Psoas muscle (tissue), 8 donors: Measurements from ENCODE around the gene PRAMEF33. TPM values are rescaled to one million over a fixed set of nuclear protein-coding genes. Genes with fewer than 3 reads are reported as not detected.
A peak's percentile ranks its signal among the peaks of the same experiment; 100 is the strongest.
"Not testable (repeated sequence)": the region's sequence is repeated elsewhere in the genome, so short reads cannot be mapped to it uniquely, and the experiment has no call there.

Experiments used
- ATAC-seq, 4 donors: fragments of 200-7000 bp; cut with Tn5 transposase; one replicate each; pipeline ENCODE4 v1.9.1; 2020; ENCODE audit warnings: moderate library complexity in 3 of 4, mild to moderate bottlenecking in 2 of 4
- DNase-seq, 2 donors: peaks; one replicate each; pipeline ENCODE4 v3.0.0-alpha.2; 2020
- H3K27ac ChIP-seq: fragments of 200-600 bp; one replicate; pipeline ENCODE4 v1.8.0; 2022
- H3K27me3 ChIP-seq, 3 donors: fragments of 200-600 bp in 1 of 3; one replicate each; pipeline versions ENCODE4 v1.6.1 to v1.8.0; 2013 to 2022; ENCODE audit warnings: low read length in 2 of 3, mild to moderate bottlenecking in 2 of 3, moderate library complexity in 1 of 3; ENCODE audit not compliant: insufficient read depth in 3 of 3
- H3K36me3 ChIP-seq, 2 donors: fragments of 200-600 bp in 1 of 2; one replicate each; pipeline versions ENCODE4 v1.6.1 to v1.8.0; 2013 to 2022; ENCODE audit warnings: low read depth in 1 of 2, mild to moderate bottlenecking in 1 of 2, moderate library complexity in 1 of 2; ENCODE audit not compliant: insufficient read depth in 1 of 2
- H3K4me1 ChIP-seq: fragments of 200-600 bp; one replicate; pipeline ENCODE4 v1.8.0; 2022
- H3K4me3 ChIP-seq: fragments of 200-600 bp; one replicate; pipeline ENCODE4 v1.8.0; 2022; ENCODE audit warnings: mild to moderate bottlenecking
- H3K9me3 ChIP-seq: fragments of 200-600 bp; one replicate; pipeline ENCODE4 v1.8.0; 2022
- WGBS, 3 donors: extraction: QIAGEN DNeasy Blood & Tissue Kit; methylation state at CpG; one replicate each; pipeline versions ENCODE4 v1.1.6 to v1.1.7; 2013; 5-methylcytosine and 5-hydroxymethylcytosine counted together
- intact Hi-C, 2 donors: fragments of 100-400 bp; cut with DNase I; formaldehyde crosslinking; loops; one replicate each; pipeline versions ENCODE4 v1.11.0 to v1.14.2; 2022
- polyA plus RNA-seq, 3 donors: library from polyadenylated mRNA; stranded (reverse); fragments of 200-250 nt; gene quantifications; one replicate each; pipeline ENCODE4 v1.2.3, GENCODE V29; 2013
- total RNA-seq, 4 donors: library from RNA; stranded (reverse); fragmentation: NEBNext Ultra II Directional in 2 of 4; extraction: Animal tissue kit (Norgen Biotek cat#: 25700) in 2 of 4; gene quantifications; one replicate each; pipeline versions ENCODE4 v1.2.1 to v1.2.4, GENCODE V29; 2021 to 2023
- TF ChIP-seq, protein P1 (sequence below): fragments of 200-600 bp; IDR thresholded peaks from one replicate; pipeline ENCODE4 v1.8.0; 2022; ENCODE audit warnings: antibody characterized with exemption
- donor health status: healthy with polysubstance abuse.
- donor health status: DM: no; HTN: no; CAD: no; lungs with moderate emphysema.
- donor health status: Bipolar disorder and iron deficiency.
- donor health status: healthy.
- donor health status: DM: yes; HTN: yes; CAD: no.
- donor health status: DM: no; HTN: no; CAD: no.
- donor health status: DM: no; HTN: no; CAD: no.
- donor health status: DM: yes; HTN: yes; CAD: no.

The PRAMEF33 gene
- total and polyA plus RNA-seq, 7 donors, result not detected

- intact Hi-C loops, DNase-seq, H3K27me3 ChIP-seq, H3K4me1 ChIP-seq, H3K36me3 ChIP-seq, H3K9me3 ChIP-seq, ATAC-seq, H3K4me3 ChIP-seq, H3K27ac ChIP-seq: not testable (repeated sequence)
- WGBS, 3 donors, result 75 to 84% (median 82%) methylated on average over 8 of the region's 8 CpGs
Observed at GRCh38 chr1:13342496-13342895, 39.2 kb downstream of the PRAMEF33 start.

DNA sequence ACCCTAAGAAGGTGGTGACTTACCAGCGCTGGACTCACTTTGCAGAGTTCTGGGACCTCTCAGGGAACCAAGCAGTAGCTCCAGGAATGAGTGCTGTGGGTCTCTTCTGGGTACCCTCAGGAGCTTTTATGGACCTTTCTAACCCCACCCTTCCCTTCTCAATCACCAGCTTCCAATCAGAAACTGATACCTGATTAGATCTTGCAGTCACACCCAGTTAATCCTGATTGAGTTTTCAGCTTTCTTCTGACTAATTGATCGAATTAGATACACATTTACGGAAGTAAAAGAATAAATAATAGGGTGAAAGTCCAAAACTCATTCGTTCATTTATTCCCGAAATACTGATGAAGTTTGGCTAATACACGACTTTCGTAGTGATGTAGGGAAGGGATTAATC is 43.7 kb downstream of the PRAMEF33 start, which contains the start of gene PRAMEF14:
Gene PRAMEF14, minus strand, starts transcription at position 101 of the 400 bp plus-strand sequence. CDS start 1,820 bp downstream, outside the sequence.
- H3K36me3 ChIP-seq, H3K27me3 ChIP-seq, intact Hi-C loops, H3K27ac ChIP-seq, H3K4me3 ChIP-seq, ATAC-seq, H3K4me1 ChIP-seq, H3K9me3 ChIP-seq, DNase-seq: not testable (repeated sequence)
- WGBS, 3 donors, result 59 to 69% (median 68%) methylated on average over 7 of the region's 7 CpGs

GRCh38 chr1:13353476-13353875 is 50.1 kb downstream of the PRAMEF33 start:
- H3K4me1 ChIP-seq, H3K9me3 ChIP-seq, H3K36me3 ChIP-seq, H3K4me3 ChIP-seq, ATAC-seq, H3K27ac ChIP-seq, DNase-seq, intact Hi-C loops, H3K27me3 ChIP-seq: not testable (repeated sequence)
- WGBS, 3 donors, result 88 to 95% (median 91%) methylated on average over 6 to 8 of the region's 8 CpGs

DNA sequence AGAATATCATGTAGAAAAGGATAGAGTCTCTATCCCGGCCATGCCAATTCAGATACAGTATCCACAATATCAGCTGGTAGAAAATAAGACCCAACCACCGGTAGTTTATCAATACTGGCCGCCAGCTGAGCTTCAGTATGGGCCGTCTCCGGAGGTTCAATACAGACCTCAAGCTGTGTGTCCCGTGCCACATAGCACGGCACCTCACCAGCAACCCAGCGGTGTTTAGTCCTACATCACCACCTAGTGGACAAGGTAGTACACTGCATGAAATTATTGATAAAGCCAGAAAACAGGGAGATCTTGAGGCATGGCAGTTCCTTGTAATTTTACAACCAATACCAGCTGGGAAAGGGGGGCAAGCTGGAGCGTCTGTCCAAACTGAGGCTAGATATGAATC is 51.1 kb downstream of the PRAMEF33 start:
- ATAC-seq, H3K4me1 ChIP-seq, H3K27ac ChIP-seq, H3K36me3 ChIP-seq, intact Hi-C loops, H3K27me3 ChIP-seq, H3K9me3 ChIP-seq, DNase-seq, H3K4me3 ChIP-seq: not testable (repeated sequence)
- WGBS, 3 donors, result 0% methylated on average over 1 of the region's 9 CpGs

DNA sequence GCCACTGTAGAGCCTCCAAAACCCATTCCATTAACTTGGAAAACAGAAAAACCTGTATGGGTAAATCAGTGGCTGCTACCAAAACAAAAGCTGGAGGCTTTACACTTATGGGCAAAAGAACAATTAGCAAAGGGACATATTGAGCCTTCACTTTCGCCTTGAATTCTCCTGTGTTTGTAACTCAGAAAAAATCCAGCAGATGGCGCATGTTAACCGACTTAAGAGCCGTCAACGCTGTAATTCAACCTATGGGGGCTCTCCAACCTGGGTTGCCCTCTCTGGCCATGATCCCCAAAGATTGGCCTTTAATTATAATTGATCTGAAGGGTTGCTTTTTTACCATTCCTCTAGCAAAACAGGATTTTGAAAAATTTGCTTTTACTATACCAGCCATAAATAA is 53.4 kb downstream of the PRAMEF33 start:
- H3K4me1 ChIP-seq, H3K36me3 ChIP-seq, H3K27ac ChIP-seq, intact Hi-C loops, DNase-seq, H3K4me3 ChIP-seq, H3K27me3 ChIP-seq, ATAC-seq, H3K9me3 ChIP-seq: not testable (repeated sequence)
- 3 to 5% (median 4%) methylated on average over 5 of the region's 5 CpGs for WGBS, 3 donors
- TF ChIP-seq, protein P1, sequence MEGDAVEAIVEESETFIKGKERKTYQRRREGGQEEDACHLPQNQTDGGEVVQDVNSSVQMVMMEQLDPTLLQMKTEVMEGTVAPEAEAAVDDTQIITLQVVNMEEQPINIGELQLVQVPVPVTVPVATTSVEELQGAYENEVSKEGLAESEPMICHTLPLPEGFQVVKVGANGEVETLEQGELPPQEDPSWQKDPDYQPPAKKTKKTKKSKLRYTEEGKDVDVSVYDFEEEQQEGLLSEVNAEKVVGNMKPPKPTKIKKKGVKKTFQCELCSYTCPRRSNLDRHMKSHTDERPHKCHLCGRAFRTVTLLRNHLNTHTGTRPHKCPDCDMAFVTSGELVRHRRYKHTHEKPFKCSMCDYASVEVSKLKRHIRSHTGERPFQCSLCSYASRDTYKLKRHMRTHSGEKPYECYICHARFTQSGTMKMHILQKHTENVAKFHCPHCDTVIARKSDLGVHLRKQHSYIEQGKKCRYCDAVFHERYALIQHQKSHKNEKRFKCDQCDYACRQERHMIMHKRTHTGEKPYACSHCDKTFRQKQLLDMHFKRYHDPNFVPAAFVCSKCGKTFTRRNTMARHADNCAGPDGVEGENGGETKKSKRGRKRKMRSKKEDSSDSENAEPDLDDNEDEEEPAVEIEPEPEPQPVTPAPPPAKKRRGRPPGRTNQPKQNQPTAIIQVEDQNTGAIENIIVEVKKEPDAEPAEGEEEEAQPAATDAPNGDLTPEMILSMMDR, result peak; percentile 59

Other genes starting within 250 kb of the PRAMEF33 start
- gene PRAMEF27, start 247.0 kb upstream of the PRAMEF33 start, total RNA-seq, result not detected
- gene PRAMEF27, start 247.0 kb upstream of the PRAMEF33 start, polyA plus RNA-seq, result not detected
- not detected for gene HNRNPCL3, start 242.8 kb upstream of the PRAMEF33 start, total RNA-seq
- not detected for gene HNRNPCL3, start 242.8 kb upstream of the PRAMEF33 start, polyA plus RNA-seq
- gene PRAMEF25, start 232.8 kb upstream of the PRAMEF33 start, total RNA-seq, result not detected
- gene PRAMEF25, start 232.8 kb upstream of the PRAMEF33 start, polyA plus RNA-seq, result not detected
- gene HNRNPCL2, start 186.7 kb upstream of the PRAMEF33 start, total RNA-seq, result not detected
- gene HNRNPCL2, start 186.7 kb upstream of the PRAMEF33 start, polyA plus RNA-seq, result not detected
- gene PRAMEF26, start 147.5 kb upstream of the PRAMEF33 start, total RNA-seq, result not detected
- gene PRAMEF26, start 147.5 kb upstream of the PRAMEF33 start, polyA plus RNA-seq, result not detected
- gene HNRNPCL4, start 137.9 kb upstream of the PRAMEF33 start, total RNA-seq, result not detected
- gene HNRNPCL4, start 137.9 kb upstream of the PRAMEF33 start, polyA plus RNA-seq, result not detected
- not detected for gene PRAMEF9, start 131.7 kb upstream of the PRAMEF33 start, total RNA-seq
- not detected for gene PRAMEF9, start 131.7 kb upstream of the PRAMEF33 start, polyA plus RNA-seq
- not detected for gene PRAMEF13, start 102.1 kb upstream of the PRAMEF33 start, total RNA-seq
- not detected for gene PRAMEF13, start 102.1 kb upstream of the PRAMEF33 start, polyA plus RNA-seq
- not detected for gene PRAMEF18, start 77.4 kb upstream of the PRAMEF33 start, total RNA-seq
- not detected for gene PRAMEF18, start 77.4 kb upstream of the PRAMEF33 start, polyA plus RNA-seq
- not detected for gene PRAMEF5, start 49.3 kb upstream of the PRAMEF33 start, total RNA-seq
- not detected for gene PRAMEF5, start 49.3 kb upstream of the PRAMEF33 start, polyA plus RNA-seq
- gene PRAMEF8, start 18.4 kb upstream of the PRAMEF33 start, total RNA-seq, result not detected
- gene PRAMEF8, start 18.4 kb upstream of the PRAMEF33 start, polyA plus RNA-seq, result not detected
- gene PRAMEF15, start 12.0 kb downstream of the PRAMEF33 start, total RNA-seq, result not detected
- gene PRAMEF15, start 12.0 kb downstream of the PRAMEF33 start, polyA plus RNA-seq, result not detected
- gene PRAMEF14, start 43.6 kb downstream of the PRAMEF33 start, total RNA-seq, result not detected
- gene PRAMEF14, start 43.6 kb downstream of the PRAMEF33 start, polyA plus RNA-seq, result not detected
- gene PRAMEF19, start 68.4 kb downstream of the PRAMEF33 start, total RNA-seq, result not detected
- not detected for gene PRAMEF19, start 68.4 kb downstream of the PRAMEF33 start, polyA plus RNA-seq
- not detected for gene PRAMEF17, start 86.1 kb downstream of the PRAMEF33 start, total RNA-seq
- gene PRAMEF17, start 86.1 kb downstream of the PRAMEF33 start, polyA plus RNA-seq, result not detected
- gene PRAMEF20, start 106.9 kb downstream of the PRAMEF33 start, total RNA-seq, result not detected
- not detected for gene PRAMEF20, start 106.9 kb downstream of the PRAMEF33 start, polyA plus RNA-seq
- gene LRRC38, start 210.5 kb downstream of the PRAMEF33 start, total RNA-seq, result 10 to 100 TPM in 1 of 4 donors, 1 to 10 TPM in 3; 7.0 to 26.8 (median 9.5) TPM
- gene LRRC38, start 210.5 kb downstream of the PRAMEF33 start, polyA plus RNA-seq, result 1 to 10 TPM; 2.9 to 6.5 (median 5.1) TPM